Lower leg skin (tissue), 4 donors: ENCODE results near the gene ZNF532. TPM values are rescaled to one million over a fixed set of nuclear protein-coding genes. Genes with fewer than 3 reads are reported as not detected.
"Not testable (repeated sequence)": the region's sequence is repeated elsewhere in the genome, so short reads cannot be mapped to it uniquely, and the experiment has no call there.

Experiments used
- DNase-seq, 2 donors: peaks; one replicate each; pipeline ENCODE4 v3.0.0-alpha.2; 2019; ENCODE audit warnings: low spot score in 2 of 2
- H3K4me3 ChIP-seq: fragments of 200-600 bp; sonication (generic); 2 replicates; pipeline ENCODE4 v1.5.1; 2017; ENCODE audit warnings: mild to moderate bottlenecking, low read depth; ENCODE audit not compliant: poor library complexity, severe bottlenecking
- CTCF ChIP-seq, 3 donors: fragments of 450-650 bp; IDR thresholded peaks; one replicate each; pipeline ENCODE4 v1.5.1; 2016; ENCODE audit warnings: antibody characterized with exemption in 3 of 3, mild to moderate bottlenecking in 3 of 3, moderate library complexity in 2 of 3
- POLR2A ChIP-seq, 2 donors: fragments of 450-650 bp; IDR thresholded peaks; one replicate each; pipeline ENCODE4 v1.6.1; 2016 to 2017; ENCODE audit warnings: antibody characterized with exemption in 2 of 2, mild to moderate bottlenecking in 1 of 2, moderate library complexity in 1 of 2
- WGBS, 2 donors: methylation state at CpG; one replicate each; pipeline ENCODE4 v1.1.5; 2018; 5-methylcytosine and 5-hydroxymethylcytosine counted together
- intact Hi-C: fragments of 100-400 bp; cut with DNase I; formaldehyde crosslinking; loops from one replicate; pipeline ENCODE4 v1.15.0; 2023; ENCODE audit warnings: low total_unique reads
- total RNA-seq, 4 donors: library from RNA; depleted of rRNA; stranded (reverse); fragments of >200 nt; gene quantifications; one replicate each; pipeline ENCODE4 v1.1.0, GENCODE V29; 2016

Gene ZNF532
- total RNA-seq, 4 donors from 2014 or later = 11.1 to 40.1 (median 29.8) TPM

GRCh38 chr18:58909521-58909920 is 44.8 kb downstream of the ZNF532 start:
- no peak overlapping the region for H3K4me3 ChIP-seq
- 88 to 92% methylated on average over 8 of the region's 8 CpGs for WGBS, 2 donors
- intact Hi-C loops = no loop called here
- TF ChIP-seq POLR2A (IDR thresholded peaks at IDR 0.05) = no peak
- no peak for TF ChIP-seq CTCF (IDR thresholded peaks at IDR 0.05)
- DNase-seq = no peak

GRCh38 chr18:58911241-58911640 is 46.6 kb downstream of the ZNF532 start:
- no peak overlapping the region for H3K4me3 ChIP-seq
- intact Hi-C loops = no loop called here
- 73 to 87% methylated on average over 4 of the region's 4 CpGs for WGBS, 2 donors
- TF ChIP-seq POLR2A (IDR thresholded peaks at IDR 0.05) (no peak), CTCF (IDR thresholded peaks at IDR 0.05) (no peak)
- no peak for DNase-seq

GRCh38 chr18:58911766-58912165 is 47.1 kb downstream of the ZNF532 start:
- intact Hi-C loops = no loop called here
- no peak for DNase-seq
- no peak overlapping the region for H3K4me3 ChIP-seq
- TF ChIP-seq POLR2A (IDR thresholded peaks at IDR 0.05) (no peak), CTCF (IDR thresholded peaks at IDR 0.05) (no peak)
- 54 to 57% methylated on average over 8 of the region's 8 CpGs for WGBS, 2 donors

- DNase-seq = no peak
- WGBS, 2 donors = 89 to 93% methylated on average over 14 of the region's 14 CpGs
- H3K4me3 ChIP-seq = no peak overlapping the region
- TF ChIP-seq CTCF (IDR thresholded peaks at IDR 0.05) = no peak
- TF ChIP-seq POLR2A (IDR thresholded peaks at IDR 0.05) = no peak
- intact Hi-C loops = no loop called here
Measured at GRCh38 chr18:58915006-58915799, 50.5 kb downstream of the ZNF532 start.

- 61 to 62% methylated on average over 1 of the region's 1 CpG for WGBS, 2 donors
- TF ChIP-seq POLR2A (IDR thresholded peaks at IDR 0.05) (no peak), CTCF (IDR thresholded peaks at IDR 0.05) (no peak)
- intact Hi-C loops = no loop called here
- DNase-seq = no peak
- no peak overlapping the region for H3K4me3 ChIP-seq
Measured at GRCh38 chr18:58915995-58916394, 51.3 kb downstream of the ZNF532 start.

GRCh38 chr18:58919934-58920333 is 55.3 kb downstream of the ZNF532 start:
- 93 to 97% methylated on average over 16 of the region's 16 CpGs for WGBS, 2 donors
- H3K4me3 ChIP-seq, DNase-seq, intact Hi-C loops: not testable (repeated sequence)
